A549 (cell line): Measurements from ENCODE around the gene CENPM.

ENCODE experiments used
- BHLHE40 ChIP-seq: IDR thresholded peaks from 2 replicates; pipeline ENCODE4 v1.6.1; 2012; ENCODE audit warnings: low read depth, low read length, inconsistent platforms
- CTCF ChIP-seq: fragments of >200 bp; sonication (Bioruptor Twin); formaldehyde crosslinking; IDR thresholded peaks from 3 replicates; pipeline ENCODE4 v1.5.1; 2016
- ESRRA ChIP-seq: fragments of 150-350 bp; IDR thresholded peaks from 2 replicates; pipeline ENCODE4 v1.6.1; 2014; ENCODE audit warnings: mild to moderate bottlenecking, low read length, borderline replicate concordance
- MAFK ChIP-seq: fragments of 450-650 bp; IDR thresholded peaks from 2 replicates; pipeline ENCODE4 v1.6.1; 2014; ENCODE audit not compliant: partially characterized antibody
- MAX ChIP-seq: IDR thresholded peaks from 2 replicates; pipeline ENCODE4 v1.6.1; 2012
- MAZ ChIP-seq: fragments of 150-350 bp; IDR thresholded peaks from 2 replicates; pipeline ENCODE4 v1.6.1; 2014; ENCODE audit warnings: antibody characterized with exemption, low read depth, low read length, borderline replicate concordance
- POLR2A ChIP-seq: IDR thresholded peaks from 2 replicates; pipeline ENCODE4 v1.6.1; 2012; ENCODE audit warnings: mild to moderate bottlenecking, low read length
- RAD21 ChIP-seq, 2 experiments: fragments of >200 bp in 1 of 2; sonication (Bioruptor Twin) in 1 of 2; formaldehyde crosslinking in 1 of 2; IDR thresholded peaks in 1 of 2; conservative IDR thresholded peaks in 1 of 2; 2 replicates in 1 of 2; 3 replicates in 1 of 2; pipeline ENCODE4 v1.6.1; 2012 to 2018; ENCODE audit warnings: inconsistent platforms in 1 of 2
- ZFP36 ChIP-seq: fragments of 450-650 bp; IDR thresholded peaks from 2 replicates; pipeline ENCODE4 v1.6.1; 2014; ENCODE audit warnings: borderline replicate concordance; ENCODE audit not compliant: partially characterized antibody

GRCh38 chr22:41989246-41989645 is 42.3 kb upstream of the CENPM start:
- no peak for TF ChIP-seq CTCF
- TF ChIP-seq BHLHE40: no peak
- TF ChIP-seq ZFP36: no peak
- no peak for TF ChIP-seq POLR2A
- TF ChIP-seq ESRRA: no peak
- no peak for TF ChIP-seq MAZ
- no peak for TF ChIP-seq MAFK
- TF ChIP-seq MAX: no peak
- no peak for TF ChIP-seq RAD21 (conservative IDR thresholded peaks at IDR 0.05 in 1 of 2, IDR thresholded peaks at IDR 0.05 in 1 of 2)
